Vagina (tissue), 2 donors: ENCODE results near the gene ANO8.

Source experiments
- POLR2A ChIP-seq, 2 donors: fragments of 450-650 bp; IDR thresholded peaks; one replicate each; pipeline ENCODE4 v1.6.1; 2017; ENCODE audit warnings: antibody characterized with exemption in 2 of 2, mild to moderate bottlenecking in 2 of 2, moderate library complexity in 2 of 2
- POLR2AphosphoS5 ChIP-seq, 2 donors: sonication (generic); formaldehyde crosslinking; IDR thresholded peaks; one replicate each; pipeline ENCODE4 v1.9.0; 2017; ENCODE audit warnings: antibody characterized with exemption in 2 of 2, mild to moderate bottlenecking in 2 of 2, low read depth in 1 of 2; ENCODE audit not compliant: insufficient read depth in 1 of 2
- TF ChIP-seq, protein P1 (sequence below), 3 experiments: fragments of 450-650 bp in 2 of 3; fragments of 200-600 bp in 1 of 3; sonication (generic) in 1 of 3; IDR thresholded peaks; one replicate each; pipeline ENCODE4 v1.5.1; 2017 to 2019; ENCODE audit warnings: antibody characterized with exemption in 3 of 3, mild to moderate bottlenecking in 2 of 3, moderate library complexity in 2 of 3

DNA sequence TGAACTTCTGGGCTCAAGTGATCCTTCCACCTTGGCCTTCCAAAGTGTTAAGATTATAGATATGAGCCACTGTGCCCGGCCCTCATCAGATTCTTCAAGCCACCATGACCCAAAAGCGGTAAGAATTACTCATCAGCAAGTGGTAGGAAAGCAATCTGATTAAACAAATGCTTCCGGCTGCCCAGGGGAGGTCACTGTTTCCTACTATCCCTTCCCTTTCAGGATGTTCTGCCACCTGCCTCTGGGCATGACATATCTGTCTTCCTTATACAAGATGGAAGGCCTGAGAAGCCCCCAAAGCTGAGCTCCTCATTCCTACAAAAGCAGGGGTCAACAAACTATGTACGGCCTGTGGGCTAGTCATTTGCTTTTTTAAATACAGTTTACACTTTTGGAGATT is 38.4 kb downstream of the ANO8 start:
- TF ChIP-seq POLR2A (IDR thresholded peaks at IDR 0.05), result no peak
- TF ChIP-seq, protein P1, sequence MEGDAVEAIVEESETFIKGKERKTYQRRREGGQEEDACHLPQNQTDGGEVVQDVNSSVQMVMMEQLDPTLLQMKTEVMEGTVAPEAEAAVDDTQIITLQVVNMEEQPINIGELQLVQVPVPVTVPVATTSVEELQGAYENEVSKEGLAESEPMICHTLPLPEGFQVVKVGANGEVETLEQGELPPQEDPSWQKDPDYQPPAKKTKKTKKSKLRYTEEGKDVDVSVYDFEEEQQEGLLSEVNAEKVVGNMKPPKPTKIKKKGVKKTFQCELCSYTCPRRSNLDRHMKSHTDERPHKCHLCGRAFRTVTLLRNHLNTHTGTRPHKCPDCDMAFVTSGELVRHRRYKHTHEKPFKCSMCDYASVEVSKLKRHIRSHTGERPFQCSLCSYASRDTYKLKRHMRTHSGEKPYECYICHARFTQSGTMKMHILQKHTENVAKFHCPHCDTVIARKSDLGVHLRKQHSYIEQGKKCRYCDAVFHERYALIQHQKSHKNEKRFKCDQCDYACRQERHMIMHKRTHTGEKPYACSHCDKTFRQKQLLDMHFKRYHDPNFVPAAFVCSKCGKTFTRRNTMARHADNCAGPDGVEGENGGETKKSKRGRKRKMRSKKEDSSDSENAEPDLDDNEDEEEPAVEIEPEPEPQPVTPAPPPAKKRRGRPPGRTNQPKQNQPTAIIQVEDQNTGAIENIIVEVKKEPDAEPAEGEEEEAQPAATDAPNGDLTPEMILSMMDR (IDR thresholded peaks at IDR 0.05), result no peak
- TF ChIP-seq POLR2AphosphoS5 (IDR thresholded peaks at IDR 0.05; ENCODE audit: insufficient read depth in 1 of 2, low read depth in 1 of 2), result no peak
